Endothelial cell of umbilical vein (primary cell): ENCODE data around the gene CSRP2.

Experiments used
- EZH2 ChIP-seq: IDR thresholded peaks from 2 replicates; pipeline ENCODE4 v1.6.1; 2012; ENCODE audit warnings: borderline replicate concordance, low read depth, mild to moderate bottlenecking, moderate library complexity, low read length, inconsistent platforms; ENCODE audit not compliant: severe bottlenecking
- FOS ChIP-seq: IDR thresholded peaks from 2 replicates; pipeline ENCODE4 v1.6.1; 2011; ENCODE audit warnings: mild to moderate bottlenecking, low read length, moderate library complexity, borderline replicate concordance; ENCODE audit not compliant: insufficient read depth
- JUN ChIP-seq: IDR thresholded peaks from 2 replicates; pipeline ENCODE4 v1.6.1; 2011; ENCODE audit warnings: borderline replicate concordance, low read depth; ENCODE audit not compliant: insufficient read length, insufficient read depth
- MYC ChIP-seq: IDR thresholded peaks from one replicate; pipeline ENCODE4 v1.6.1; 2011; ENCODE audit warnings: mild to moderate bottlenecking, low read depth, low read length
- POLR2A ChIP-seq: IDR thresholded peaks from 2 replicates; pipeline ENCODE4 v1.6.1; 2012; ENCODE audit warnings: low read depth, mild to moderate bottlenecking, control low read depth, low read length
- TF ChIP-seq, protein P1 (sequence below), 2 donors: IDR thresholded peaks; 1 replicate in 1 of 2; 2 replicates in 1 of 2; pipeline ENCODE4 v1.5.1; 2011; ENCODE audit warnings: low read length in 2 of 2, mild to moderate bottlenecking in 2 of 2, moderate library complexity in 2 of 2, control low read depth in 1 of 2, inconsistent platforms in 1 of 2, low read depth in 1 of 2; ENCODE audit not compliant: insufficient read depth in 1 of 2; ENCODE audit errors: extremely low read depth in 1 of 2
- TF ChIP-seq, protein P2 (sequence below): IDR thresholded peaks from 2 replicates; pipeline ENCODE4 v1.6.1; 2011; ENCODE audit not compliant: insufficient read depth, insufficient read length

DNA sequence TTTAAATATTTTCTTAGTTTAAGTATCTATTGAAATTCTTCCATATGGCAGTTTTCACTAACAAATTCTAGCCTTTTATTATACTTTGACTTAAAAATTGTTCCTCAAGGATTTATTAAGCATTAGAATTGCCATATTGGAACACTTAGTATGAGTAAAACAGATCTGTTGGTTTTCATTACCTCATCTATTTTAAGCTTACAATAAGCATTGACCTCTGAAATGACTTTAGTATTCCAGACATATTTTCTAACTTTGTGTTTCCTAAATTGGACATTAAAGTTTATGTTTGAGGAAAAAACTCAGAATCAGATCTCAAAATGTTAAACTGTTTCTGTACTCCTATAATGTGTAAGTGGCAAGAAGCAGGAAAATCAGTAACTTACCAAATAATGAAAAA, 48.4 kb downstream of the CSRP2 start:
- TF ChIP-seq EZH2, result no peak
- TF ChIP-seq, protein P1, sequence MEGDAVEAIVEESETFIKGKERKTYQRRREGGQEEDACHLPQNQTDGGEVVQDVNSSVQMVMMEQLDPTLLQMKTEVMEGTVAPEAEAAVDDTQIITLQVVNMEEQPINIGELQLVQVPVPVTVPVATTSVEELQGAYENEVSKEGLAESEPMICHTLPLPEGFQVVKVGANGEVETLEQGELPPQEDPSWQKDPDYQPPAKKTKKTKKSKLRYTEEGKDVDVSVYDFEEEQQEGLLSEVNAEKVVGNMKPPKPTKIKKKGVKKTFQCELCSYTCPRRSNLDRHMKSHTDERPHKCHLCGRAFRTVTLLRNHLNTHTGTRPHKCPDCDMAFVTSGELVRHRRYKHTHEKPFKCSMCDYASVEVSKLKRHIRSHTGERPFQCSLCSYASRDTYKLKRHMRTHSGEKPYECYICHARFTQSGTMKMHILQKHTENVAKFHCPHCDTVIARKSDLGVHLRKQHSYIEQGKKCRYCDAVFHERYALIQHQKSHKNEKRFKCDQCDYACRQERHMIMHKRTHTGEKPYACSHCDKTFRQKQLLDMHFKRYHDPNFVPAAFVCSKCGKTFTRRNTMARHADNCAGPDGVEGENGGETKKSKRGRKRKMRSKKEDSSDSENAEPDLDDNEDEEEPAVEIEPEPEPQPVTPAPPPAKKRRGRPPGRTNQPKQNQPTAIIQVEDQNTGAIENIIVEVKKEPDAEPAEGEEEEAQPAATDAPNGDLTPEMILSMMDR (IDR thresholded peaks at IDR 0.05; ENCODE audit: extremely low read depth in 1 of 2, insufficient read depth in 1 of 2, low read depth in 1 of 2, low read length in 2 of 2), result no peak
- no peak for TF ChIP-seq JUN
- TF ChIP-seq FOS, result no peak
- no peak for TF ChIP-seq POLR2A
- TF ChIP-seq, protein P2, sequence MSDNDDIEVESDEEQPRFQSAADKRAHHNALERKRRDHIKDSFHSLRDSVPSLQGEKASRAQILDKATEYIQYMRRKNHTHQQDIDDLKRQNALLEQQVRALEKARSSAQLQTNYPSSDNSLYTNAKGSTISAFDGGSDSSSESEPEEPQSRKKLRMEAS, result no peak
- TF ChIP-seq MYC, result no peak
